PC-9 (cell line): ENCODE data around the gene RCC2.

Source experiments
- CTCF ChIP-seq: fragments of 200-600 bp; sonication (generic); conservative IDR thresholded peaks from 2 replicates; pipeline ENCODE4 v1.6.1; 2017; ENCODE audit warnings: mixed run types, antibody characterized with exemption, mild to moderate bottlenecking, moderate library complexity
- EZH2 ChIP-seq: fragments of 200-600 bp; sonication (generic); IDR thresholded peaks from 2 replicates; pipeline ENCODE4 v1.8.0; 2017; ENCODE audit warnings: antibody characterized with exemption, low read depth

DNA sequence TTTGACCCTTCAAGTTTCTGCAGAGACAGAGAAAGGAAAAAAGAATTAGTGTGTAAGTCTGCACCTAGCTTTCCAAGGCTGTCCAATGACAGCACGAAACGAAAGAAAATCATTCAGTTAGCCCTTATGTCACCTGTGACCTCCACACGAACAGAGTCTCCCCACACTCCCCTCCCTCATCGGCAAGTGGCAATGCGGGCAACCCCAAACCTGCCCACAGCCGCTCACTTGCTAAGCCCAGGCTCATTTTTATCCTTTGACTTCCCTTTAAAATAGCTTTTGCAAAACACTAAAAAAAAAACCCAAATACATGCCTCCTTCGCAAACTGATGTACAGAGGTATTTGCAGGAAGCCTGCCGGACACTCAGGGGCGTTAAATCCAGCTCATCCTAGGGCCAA is 10.3 kb downstream of the RCC2 start:
- TF ChIP-seq CTCF (no peak), EZH2 (no peak)
